Hematopoietic multipotent progenitor cell treated with erythropoietin and hydrocortisone succinate and interleukin-3 and kit ligand, for 8 days (in vitro differentiated cells): ENCODE data around the gene ZNF680.
"Not testable (repeated sequence)": the region's sequence is repeated elsewhere in the genome, so short reads cannot be mapped to it uniquely, and the experiment has no call there.

Experiments used
- DNase-seq: peaks from one replicate; pipeline ENCODE4 v3.0.0-alpha.2; 2015

The ZNF680 gene

DNA sequence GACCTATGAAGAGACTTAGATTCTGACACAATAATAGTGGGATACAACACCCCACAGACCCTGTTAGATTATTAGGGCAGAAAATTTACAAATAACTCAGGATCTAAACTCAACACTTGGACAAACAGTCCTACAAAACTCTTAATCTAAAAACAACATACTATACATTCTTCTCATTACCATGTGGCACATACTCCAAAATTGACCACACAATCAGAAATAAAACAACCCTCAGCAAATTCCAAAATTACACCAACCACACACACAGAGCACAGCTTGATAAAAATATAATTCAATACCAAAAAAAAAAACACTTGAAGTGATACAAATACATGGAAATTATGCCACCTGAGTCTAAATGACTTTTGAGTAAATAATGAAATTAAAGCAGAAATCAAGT lies 7.8 kb downstream of the ZNF680 start:
- no peak for DNase-seq

- DNase-seq = not testable (repeated sequence)
Measured at GRCh38 chr7:64554188-64554587, 8.7 kb downstream of the ZNF680 start.

DNA sequence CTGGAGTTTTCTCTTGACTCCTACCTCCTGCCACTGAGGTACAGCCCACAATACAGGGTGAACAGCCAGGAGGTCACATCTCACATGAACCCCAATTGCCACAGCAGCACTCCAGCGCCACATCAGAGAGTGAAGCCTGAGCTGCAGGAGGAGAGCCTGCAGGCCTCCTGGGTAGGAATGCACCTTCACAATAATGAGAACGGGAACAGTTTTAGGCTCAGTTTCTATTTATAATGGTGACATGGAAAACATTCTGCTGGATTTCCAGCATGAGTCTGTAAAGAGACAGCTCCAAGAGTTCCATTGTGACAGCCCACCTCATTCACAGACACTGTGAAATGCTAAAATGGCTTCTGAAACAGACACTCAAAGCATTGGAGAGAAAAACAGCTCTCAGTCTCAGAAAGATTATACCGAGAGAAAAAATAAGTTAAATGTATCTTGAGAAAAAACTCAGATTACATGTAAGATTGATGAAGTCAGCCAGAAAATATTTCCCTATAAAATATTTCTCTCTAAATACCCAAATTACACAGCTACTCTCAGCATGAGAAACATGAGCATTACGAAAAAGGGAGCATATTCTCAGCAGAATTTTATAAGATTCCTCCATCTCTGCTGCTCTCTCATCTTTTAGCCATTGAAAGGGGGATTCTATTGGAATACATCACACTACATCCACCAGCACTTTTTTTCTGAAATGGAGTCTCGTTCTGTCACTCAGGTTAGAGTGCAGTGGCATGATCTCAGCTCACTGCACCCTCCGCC lies 11.3 kb downstream of the ZNF680 start:
- no peak for DNase-seq

- no peak for DNase-seq
Measured at GRCh38 chr7:64544010-64544409, 18.9 kb downstream of the ZNF680 start.

DNA sequence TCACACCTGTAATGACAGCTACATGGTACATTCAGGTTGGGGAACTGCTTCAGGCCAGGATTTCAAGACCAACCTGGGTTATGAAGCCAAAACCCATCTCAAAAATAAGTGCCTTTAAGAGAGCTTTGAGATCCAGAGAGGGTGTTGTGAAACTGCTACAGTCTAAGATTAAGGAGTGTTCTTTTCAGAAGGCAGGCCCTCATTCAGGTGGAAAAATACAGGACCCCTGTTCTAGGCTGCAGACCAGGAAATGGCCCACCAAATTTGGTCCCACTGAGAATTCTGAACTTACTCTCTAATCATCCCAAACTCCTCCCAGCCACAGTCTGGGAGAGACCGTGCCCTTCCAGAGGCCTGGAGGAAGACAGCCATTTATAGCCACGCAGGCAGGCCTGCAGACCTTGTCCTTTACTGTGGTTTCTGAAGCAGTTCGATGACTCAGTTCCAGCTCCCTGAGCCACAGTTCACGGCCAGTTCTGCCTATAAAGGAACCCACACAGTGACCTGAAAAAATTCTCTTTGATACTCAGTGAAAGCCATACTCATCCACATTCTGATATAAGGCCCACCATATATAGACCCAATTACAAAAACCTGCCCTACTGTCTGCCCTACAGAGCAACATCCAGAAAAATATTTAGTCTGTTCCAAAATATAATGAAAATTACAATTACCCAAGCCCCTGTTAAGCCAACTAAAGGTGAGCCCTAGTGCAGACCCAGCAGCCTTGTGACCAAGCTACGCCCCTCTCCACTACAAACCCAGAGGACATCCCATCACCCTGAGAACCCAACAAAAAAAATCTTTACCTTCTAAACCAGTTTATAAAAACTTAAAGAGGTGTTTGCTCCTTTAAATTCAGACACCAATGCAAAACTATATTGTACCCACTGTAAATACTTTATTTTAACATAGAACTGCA lies 21.2 kb downstream of the ZNF680 start:
- no peak for DNase-seq

- no peak for DNase-seq
Measured at GRCh38 chr7:64533756-64534155, 29.1 kb downstream of the ZNF680 start.

- DNase-seq = no peak
Measured at GRCh38 chr7:64528770-64529169, 34.1 kb downstream of the ZNF680 start.

DNA sequence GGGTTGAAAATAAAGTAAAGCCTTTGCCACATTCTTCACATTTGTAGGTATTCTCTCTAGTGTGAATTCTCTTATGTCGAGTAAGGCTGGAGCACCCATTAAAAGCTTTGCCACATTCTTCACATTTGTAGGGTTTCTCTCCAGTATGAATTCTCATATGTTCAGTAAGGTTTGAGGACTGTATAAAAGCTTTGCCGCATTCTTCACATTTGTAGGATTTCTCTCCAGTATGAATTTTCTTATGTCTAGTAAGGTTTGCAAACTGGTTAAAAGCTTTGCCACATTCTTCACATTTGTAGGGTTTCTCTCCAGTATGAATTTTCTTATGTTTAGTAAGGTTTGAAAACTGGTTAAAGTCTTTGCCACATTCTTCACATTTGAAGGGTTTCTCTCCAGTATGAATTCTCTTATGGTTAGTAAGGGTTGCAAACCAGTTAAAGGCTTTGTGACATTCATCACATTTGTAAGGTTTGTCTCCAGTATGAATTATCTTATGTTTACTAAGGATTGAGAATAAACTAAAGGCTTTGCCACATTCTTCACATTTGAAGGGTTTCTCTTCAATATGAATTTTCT lies 41.4 kb downstream of the ZNF680 start:
- no peak for DNase-seq

DNA sequence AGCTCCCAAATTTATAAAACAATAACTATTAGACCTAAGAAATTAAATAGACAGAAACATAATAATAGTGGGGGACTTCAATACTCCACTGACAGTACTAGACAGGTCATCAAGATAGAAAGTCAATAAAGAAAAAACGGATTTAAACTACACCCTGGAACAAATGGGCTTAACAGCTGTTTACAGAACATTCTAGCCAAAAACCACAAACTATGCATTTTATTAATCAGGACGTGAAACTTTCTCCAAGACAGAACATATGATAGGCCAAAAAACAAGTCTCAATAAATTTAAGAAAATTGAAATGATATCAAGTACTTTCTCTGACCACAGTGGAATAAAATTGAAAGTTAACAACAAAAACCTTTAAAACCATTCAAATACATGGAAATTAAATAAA lies 46.4 kb downstream of the ZNF680 start:
- no peak for DNase-seq

- DNase-seq = no peak
Measured at GRCh38 chr7:64515781-64516180, 47.1 kb downstream of the ZNF680 start.

- no peak for DNase-seq
Measured at GRCh38 chr7:64515330-64515729, 47.5 kb downstream of the ZNF680 start.

- DNase-seq = no peak
Measured at GRCh38 chr7:64509583-64509982, 53.3 kb downstream of the ZNF680 start.

- no peak for DNase-seq
Measured at GRCh38 chr7:64504581-64505120, 58.2 kb downstream of the ZNF680 start.

- DNase-seq = no peak
Measured at GRCh38 chr7:64498270-64498669, 64.6 kb downstream of the ZNF680 start.

DNA sequence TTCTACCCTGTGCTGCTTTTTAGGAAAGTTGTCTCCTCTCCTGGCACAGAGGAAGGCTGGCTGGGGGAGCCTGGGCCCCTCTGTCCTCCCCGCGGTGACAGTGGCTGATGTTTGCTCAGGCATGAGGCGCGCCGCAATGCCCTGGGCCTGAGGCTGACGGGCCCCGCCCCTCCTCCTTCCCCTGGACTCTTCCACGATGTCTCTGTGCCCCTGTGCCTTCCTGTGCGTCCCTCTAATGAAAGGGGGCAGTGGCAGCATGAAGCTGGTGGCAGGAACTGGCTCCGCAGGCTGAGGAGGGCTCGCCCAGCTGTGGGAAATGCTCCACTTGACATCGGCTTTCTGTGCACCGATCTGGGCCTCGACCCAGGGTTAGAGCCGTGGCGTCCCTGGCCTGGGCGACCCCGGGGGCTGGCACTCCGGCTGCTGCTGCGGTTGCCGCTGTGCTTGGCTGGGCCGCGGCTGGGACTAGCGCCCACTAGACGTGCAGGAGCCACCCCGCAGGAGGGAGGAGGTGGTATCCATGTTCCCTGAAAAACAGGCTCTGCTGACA lies 67.9 kb downstream of the ZNF680 start:
- no peak for DNase-seq

- DNase-seq = peak; percentile 18
Measured at GRCh38 chr7:64485623-64486022, 77.2 kb downstream of the ZNF680 start.
